Body of pancreas (tissue), 4 donors: Measurements from ENCODE around the gene CCDC136.

Source experiments
- POLR2A ChIP-seq, 3 donors: fragments of 450-650 bp; IDR thresholded peaks; one replicate each; pipeline ENCODE4 v1.6.1; 2016; ENCODE audit warnings: antibody characterized with exemption in 3 of 3, mild to moderate bottlenecking in 2 of 3
- TF ChIP-seq, protein P1 (sequence below), 7 experiments: fragments of 450-650 bp in 4 of 7; fragments of 200-600 bp in 3 of 7; sonication (generic) in 3 of 7; IDR thresholded peaks; one replicate each; pipeline ENCODE4 v1.5.1; 2016 to 2019; ENCODE audit warnings: antibody characterized with exemption in 7 of 7

- no peak for TF ChIP-seq POLR2A (IDR thresholded peaks at IDR 0.05)
- TF ChIP-seq, protein P1, sequence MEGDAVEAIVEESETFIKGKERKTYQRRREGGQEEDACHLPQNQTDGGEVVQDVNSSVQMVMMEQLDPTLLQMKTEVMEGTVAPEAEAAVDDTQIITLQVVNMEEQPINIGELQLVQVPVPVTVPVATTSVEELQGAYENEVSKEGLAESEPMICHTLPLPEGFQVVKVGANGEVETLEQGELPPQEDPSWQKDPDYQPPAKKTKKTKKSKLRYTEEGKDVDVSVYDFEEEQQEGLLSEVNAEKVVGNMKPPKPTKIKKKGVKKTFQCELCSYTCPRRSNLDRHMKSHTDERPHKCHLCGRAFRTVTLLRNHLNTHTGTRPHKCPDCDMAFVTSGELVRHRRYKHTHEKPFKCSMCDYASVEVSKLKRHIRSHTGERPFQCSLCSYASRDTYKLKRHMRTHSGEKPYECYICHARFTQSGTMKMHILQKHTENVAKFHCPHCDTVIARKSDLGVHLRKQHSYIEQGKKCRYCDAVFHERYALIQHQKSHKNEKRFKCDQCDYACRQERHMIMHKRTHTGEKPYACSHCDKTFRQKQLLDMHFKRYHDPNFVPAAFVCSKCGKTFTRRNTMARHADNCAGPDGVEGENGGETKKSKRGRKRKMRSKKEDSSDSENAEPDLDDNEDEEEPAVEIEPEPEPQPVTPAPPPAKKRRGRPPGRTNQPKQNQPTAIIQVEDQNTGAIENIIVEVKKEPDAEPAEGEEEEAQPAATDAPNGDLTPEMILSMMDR (IDR thresholded peaks at IDR 0.05) = no peak
These were observed 15.9 kb upstream of the CCDC136 start, which contains the start of gene OPN1SW for GRCh38 chr7:128775744-128776474.
